H1 (cell line): ENCODE measurements around the gene SLC1A3. TPM values are rescaled to one million over a fixed set of nuclear protein-coding genes. Genes with fewer than 3 reads are reported as not detected.
A peak's percentile ranks its signal among the peaks of the same experiment; 100 is the strongest.

Source experiments
- CEBPB ChIP-seq: IDR thresholded peaks from 2 replicates; pipeline ENCODE4 v1.6.1; 2012; ENCODE audit warnings: low read depth, low read length
- HDAC6 ChIP-seq: IDR thresholded peaks from one replicate; pipeline ENCODE4 v1.7.1; 2012; ENCODE audit warnings: low read depth, mild to moderate bottlenecking, inconsistent platforms, low read length, moderate library complexity
- JUN ChIP-seq: IDR thresholded peaks from 2 replicates; pipeline ENCODE4 v1.6.1; 2011; ENCODE audit warnings: low read depth, mild to moderate bottlenecking, improper control_type of control experiment, low read length
- POLR2A ChIP-seq, 2 experiments: IDR thresholded peaks; 1 replicate in 1 of 2; 2 replicates in 1 of 2; pipeline ENCODE4 v1.6.1; 2011; ENCODE audit warnings: low read depth in 2 of 2, low read length in 2 of 2, mild to moderate bottlenecking in 2 of 2; ENCODE audit errors: control extremely low read depth in 1 of 2
- RFX5 ChIP-seq: IDR thresholded peaks from 2 replicates; pipeline ENCODE4 v1.6.1; 2011; ENCODE audit warnings: low read depth, low read length, improper control_type of control experiment, borderline replicate concordance
- SIN3A ChIP-seq, 2 experiments: IDR thresholded peaks in 1 of 2; conservative IDR thresholded peaks in 1 of 2; 2 replicates each; pipeline ENCODE4 v1.6.1; 2011 to 2012; ENCODE audit warnings: low read length in 2 of 2, improper control_type of control experiment in 1 of 2, low read depth in 1 of 2, mild to moderate bottlenecking in 1 of 2
- SP4 ChIP-seq: IDR thresholded peaks from 2 replicates; pipeline ENCODE4 v1.6.1; 2012; ENCODE audit warnings: low read length, inconsistent platforms
- SUZ12 ChIP-seq: fragments of 200-600 bp; sonication (generic); IDR thresholded peaks from 2 replicates; pipeline ENCODE4 v1.6.1; 2012; ENCODE audit warnings: mild to moderate bottlenecking, inconsistent platforms, low read length, moderate library complexity, mixed read lengths
- TAF1 ChIP-seq: IDR thresholded peaks from 2 replicates; pipeline ENCODE4 v1.6.1; 2011; ENCODE audit warnings: mild to moderate bottlenecking, low read depth, low read length
- TAF7 ChIP-seq: optimal IDR thresholded peaks from 2 replicates; pipeline ENCODE3; 2011; ENCODE audit warnings: low read depth, mild to moderate bottlenecking, inconsistent platforms, low read length, moderate library complexity, borderline replicate concordance
- TBP ChIP-seq: IDR thresholded peaks from 2 replicates; pipeline ENCODE4 v1.6.1; 2011; ENCODE audit warnings: low read depth, low read length, improper control_type of control experiment
- polyA plus RNA-seq, 7 experiments: library from polyadenylated mRNA; depleted of rRNA in 3 of 7; stranded (reverse) in 5 of 7; unstranded in 2 of 7; fragments of >200 nt in 5 of 7; fragments of 200-250 nt in 2 of 7; gene quantifications; 1 replicate in 5 of 7; 2 replicates in 1 of 7; 4 replicates in 1 of 7; pipeline versions ENCODE4 v1.2.1 to v1.2.3, GENCODE V29; 2011 to 2013; ENCODE audit warnings: missing spikeins in 2 of 7, mixed read lengths in 2 of 7
- total RNA-seq: library from RNA; stranded (reverse); fragmentation: NEBNext Ultra II Directional; extraction: Animal tissue kit (Norgen Biotek cat#: 25700); gene quantifications from 2 replicates; pipeline ENCODE4 v1.2.1, GENCODE V29; 2021
- TF ChIP-seq, protein P1 (sequence below): IDR thresholded peaks from 2 replicates; pipeline ENCODE4 v1.6.1; 2011; ENCODE audit warnings: low read depth, mild to moderate bottlenecking, low read length; ENCODE audit not compliant: insufficient read depth

SLC1A3 gene
- total and polyA plus RNA-seq, 2 of the 8 experiments (the other 6 are each of a cell fraction or from before 2014, with no cell fraction given) = 26.7 to 35.3 TPM

DNA sequence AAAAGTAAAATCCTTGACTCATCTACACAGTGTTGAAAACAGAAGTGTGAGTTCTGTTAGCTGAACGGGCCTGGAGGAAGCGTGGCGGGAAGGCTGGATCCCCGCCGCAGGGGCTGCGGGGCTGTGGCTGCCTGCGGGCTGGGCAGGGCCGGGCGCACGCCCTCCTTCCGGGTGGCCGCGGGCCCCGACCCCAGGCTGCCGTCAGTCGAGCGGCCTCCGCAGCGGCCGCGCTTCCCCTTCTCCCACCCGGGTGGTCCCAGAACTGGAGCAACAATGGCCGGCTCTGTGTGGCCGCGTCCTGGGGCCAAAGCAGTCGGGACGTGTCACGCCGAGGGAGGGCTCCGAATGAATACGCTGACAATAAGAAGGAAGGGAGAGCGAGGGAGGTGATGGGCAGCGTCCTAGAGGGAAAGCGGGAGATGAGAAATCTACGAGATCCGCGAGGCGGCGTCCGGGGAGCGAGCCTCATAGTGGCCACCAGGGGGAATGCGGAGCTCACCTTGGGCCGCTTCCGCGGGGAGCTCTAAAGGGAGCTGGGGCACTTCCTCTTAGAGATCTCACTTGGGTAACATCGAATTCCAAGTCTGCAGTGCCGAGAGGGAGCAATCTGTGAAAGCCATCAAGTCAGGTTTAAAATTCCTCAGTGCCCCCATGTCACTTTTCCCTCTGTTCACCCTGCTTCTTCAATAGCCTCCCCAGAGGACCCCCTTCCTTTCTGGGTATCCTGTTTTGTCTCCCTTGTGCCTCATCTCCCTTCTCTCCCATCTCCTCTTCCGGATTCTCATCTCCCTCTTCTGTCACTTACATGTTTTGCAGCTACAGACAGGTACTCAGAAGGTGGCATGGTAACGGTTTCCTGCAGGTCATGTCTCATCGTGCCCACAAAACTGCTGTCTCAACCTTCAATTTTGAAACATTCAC is 83.9 kb downstream of the SLC1A3 start (continued):
- TF ChIP-seq TAF7 = no peak
- TF ChIP-seq SUZ12 = no peak
- 0 out of 2 replicates have a peak, but pooled peaks have one; percentile 38 for TF ChIP-seq SP4
- peak; percentile 18 to 80; a peak in 2 of 4 replicates for TF ChIP-seq SIN3A (conservative IDR thresholded peaks at IDR 0.05 in 1 of 2, IDR thresholded peaks at IDR 0.05 in 1 of 2; ENCODE audit: low read depth in 1 of 2, low read length in 2 of 2)
- peak; percentile 56; the same call in 1 of the 2 replicates for TF ChIP-seq TBP
- TF ChIP-seq CEBPB = peak; percentile 11; the same call in 1 of the 2 replicates
- TF ChIP-seq, protein P1, sequence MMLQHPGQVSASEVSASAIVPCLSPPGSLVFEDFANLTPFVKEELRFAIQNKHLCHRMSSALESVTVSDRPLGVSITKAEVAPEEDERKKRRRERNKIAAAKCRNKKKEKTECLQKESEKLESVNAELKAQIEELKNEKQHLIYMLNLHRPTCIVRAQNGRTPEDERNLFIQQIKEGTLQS = no peak
- TF ChIP-seq RFX5 = no peak
- TF ChIP-seq POLR2A (IDR thresholded peaks at IDR 0.05; ENCODE audit: control extremely low read depth in 1 of 2, low read depth in 2 of 2, low read length in 2 of 2) = peak in 1 of 2 experiments; percentile 62; a peak in 2 of 3 replicates
- TF ChIP-seq HDAC6 = no peak
- TF ChIP-seq JUN = no peak
- peak; percentile 68 for TF ChIP-seq TAF1
